GM12865 (cell line): Measurements from ENCODE around the gene DKK1.
"Not testable (repeated sequence)": the region's sequence is repeated elsewhere in the genome, so short reads cannot be mapped to it uniquely, and the experiment has no call there.

Experiments
- DNase-seq: peaks from one replicate; pipeline ENCODE4 v3.0.0; 2010; ENCODE audit warnings: low read depth
- H3K4me3 ChIP-seq: 2 replicates; pipeline ENCODE4 v1.5.1; 2011; ENCODE audit warnings: mild to moderate bottlenecking, low read depth, low read length, control low read depth
- TF ChIP-seq, protein P1 (sequence below): IDR thresholded peaks from 2 replicates; pipeline ENCODE4 v1.5.1; 2011; ENCODE audit warnings: low read length, control low read depth, low read depth, inconsistent platforms; ENCODE audit not compliant: insufficient read depth; ENCODE audit errors: missing control alignments

DKK1 gene

DNA sequence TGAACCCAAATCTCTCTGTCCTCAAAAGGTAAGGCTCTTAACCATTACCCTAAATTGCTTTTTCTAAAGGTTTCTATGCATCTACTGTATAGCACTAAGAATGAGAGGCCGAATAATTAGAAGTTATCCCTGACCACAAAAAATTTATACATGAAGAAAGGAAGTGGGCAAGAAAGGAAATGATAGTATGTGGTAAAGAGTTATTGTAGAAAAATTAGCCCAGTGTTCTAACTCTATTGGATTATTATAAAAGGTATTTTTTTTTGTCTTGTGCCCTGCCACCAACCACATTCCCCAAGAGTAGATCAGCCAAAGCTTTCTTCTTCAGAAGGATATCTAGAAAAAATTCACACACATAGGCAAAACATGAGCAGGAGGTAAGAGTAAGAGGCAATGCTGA, 45.4 kb downstream of the DKK1 start:
- H3K4me3 ChIP-seq = no peak overlapping the region
- TF ChIP-seq, protein P1, sequence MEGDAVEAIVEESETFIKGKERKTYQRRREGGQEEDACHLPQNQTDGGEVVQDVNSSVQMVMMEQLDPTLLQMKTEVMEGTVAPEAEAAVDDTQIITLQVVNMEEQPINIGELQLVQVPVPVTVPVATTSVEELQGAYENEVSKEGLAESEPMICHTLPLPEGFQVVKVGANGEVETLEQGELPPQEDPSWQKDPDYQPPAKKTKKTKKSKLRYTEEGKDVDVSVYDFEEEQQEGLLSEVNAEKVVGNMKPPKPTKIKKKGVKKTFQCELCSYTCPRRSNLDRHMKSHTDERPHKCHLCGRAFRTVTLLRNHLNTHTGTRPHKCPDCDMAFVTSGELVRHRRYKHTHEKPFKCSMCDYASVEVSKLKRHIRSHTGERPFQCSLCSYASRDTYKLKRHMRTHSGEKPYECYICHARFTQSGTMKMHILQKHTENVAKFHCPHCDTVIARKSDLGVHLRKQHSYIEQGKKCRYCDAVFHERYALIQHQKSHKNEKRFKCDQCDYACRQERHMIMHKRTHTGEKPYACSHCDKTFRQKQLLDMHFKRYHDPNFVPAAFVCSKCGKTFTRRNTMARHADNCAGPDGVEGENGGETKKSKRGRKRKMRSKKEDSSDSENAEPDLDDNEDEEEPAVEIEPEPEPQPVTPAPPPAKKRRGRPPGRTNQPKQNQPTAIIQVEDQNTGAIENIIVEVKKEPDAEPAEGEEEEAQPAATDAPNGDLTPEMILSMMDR = no peak

DNA sequence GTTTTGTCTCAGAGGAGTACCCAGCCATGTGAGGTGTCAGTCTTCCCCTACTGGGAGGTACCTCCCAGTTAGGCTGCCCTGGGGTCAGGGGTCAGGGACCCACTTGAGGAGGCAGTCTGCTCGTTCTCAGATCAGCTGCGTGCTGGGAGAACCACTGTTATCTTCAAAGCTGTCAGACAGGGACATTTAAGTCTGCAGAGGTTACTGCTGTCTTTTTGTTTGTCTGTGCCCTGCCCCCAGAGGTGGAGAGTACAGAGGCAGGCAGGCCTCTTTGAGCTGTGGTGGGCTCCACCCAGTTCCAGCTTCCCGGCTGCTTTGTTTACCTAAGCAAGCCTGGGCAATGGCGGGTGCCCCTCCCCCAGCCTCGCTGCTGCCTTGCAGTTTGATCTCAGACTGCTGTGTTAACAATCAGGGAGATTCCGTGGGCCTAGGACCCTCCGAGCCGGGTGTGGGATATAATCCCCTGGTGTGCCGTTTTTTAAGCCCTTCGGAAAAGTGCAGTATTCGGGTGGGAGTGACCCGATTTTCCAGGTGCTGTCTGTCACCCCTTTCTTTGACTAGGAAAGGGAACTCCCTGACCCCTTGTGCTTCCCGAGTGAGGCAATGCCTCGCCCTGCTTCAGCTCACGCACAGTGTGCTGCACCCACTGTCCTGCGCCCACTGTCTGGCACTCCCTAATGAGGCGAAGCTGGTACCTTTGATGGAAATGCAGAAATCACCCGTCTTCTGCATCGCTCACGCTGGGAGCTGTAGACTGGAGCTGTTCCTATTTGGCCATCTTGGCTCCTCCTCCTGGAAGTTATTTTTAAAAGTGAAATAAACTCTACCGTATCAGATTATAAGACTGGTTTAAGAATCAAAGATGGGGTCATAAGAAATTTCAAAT, 51.7 kb downstream of the DKK1 start:
- DNase-seq, H3K4me3 ChIP-seq: not testable (repeated sequence)

More for the DNA sequence above, 45.4 kb downstream of the DKK1 start:
- DNase-seq = no peak
